ENCODE measurements around the gene PIP4K2B.
A peak's percentile ranks its signal among the peaks of the same experiment; 100 is the strongest.
"Not testable (repeated sequence)": the region's sequence is repeated elsewhere in the genome, so short reads cannot be mapped to it uniquely, and the experiment has no call there.

Gene PIP4K2B

DNA sequence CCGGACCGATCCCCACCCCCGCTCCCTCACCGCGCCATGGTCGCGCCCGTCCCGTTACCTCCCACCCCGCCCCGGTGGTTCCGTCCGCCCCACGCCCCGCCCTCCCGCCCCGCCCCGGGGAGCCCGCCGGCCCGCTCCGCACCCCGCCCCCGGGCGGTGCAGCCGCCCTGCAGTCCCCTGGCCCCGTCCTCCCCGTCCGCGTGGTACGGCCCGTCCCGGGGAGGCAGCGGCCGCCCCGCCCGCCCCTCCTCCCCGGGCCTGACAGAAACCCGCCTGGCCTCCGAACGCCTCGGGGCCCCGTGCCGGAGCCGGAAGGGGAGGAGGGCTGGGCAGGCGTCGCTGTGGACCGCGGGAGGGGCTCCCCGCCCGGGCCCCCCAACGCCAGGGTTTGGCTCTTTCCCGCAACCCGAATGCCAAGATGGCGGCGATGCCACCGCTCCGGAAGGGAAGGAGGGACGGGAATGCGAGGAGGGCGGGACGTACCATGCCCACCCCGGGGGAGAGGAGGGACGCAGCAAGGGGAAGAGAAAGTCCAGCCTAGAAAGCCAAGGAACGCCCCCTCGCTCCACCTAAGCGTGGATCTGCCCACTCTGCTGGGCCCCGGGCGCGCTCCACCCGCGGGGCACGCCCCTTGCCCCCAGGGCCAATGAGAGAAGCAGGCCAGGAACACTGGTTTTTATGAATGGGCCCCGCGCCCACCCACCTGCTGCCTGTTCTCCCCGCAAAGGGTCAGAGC is at the start of gene PIP4K2B:
Gene PIP4K2B, minus strand, starts transcription at position 56 of the 736 bp plus-strand sequence. CDS start 132 bp downstream, outside the sequence.
- DNase-seq: peak; percentile 99

DNA sequence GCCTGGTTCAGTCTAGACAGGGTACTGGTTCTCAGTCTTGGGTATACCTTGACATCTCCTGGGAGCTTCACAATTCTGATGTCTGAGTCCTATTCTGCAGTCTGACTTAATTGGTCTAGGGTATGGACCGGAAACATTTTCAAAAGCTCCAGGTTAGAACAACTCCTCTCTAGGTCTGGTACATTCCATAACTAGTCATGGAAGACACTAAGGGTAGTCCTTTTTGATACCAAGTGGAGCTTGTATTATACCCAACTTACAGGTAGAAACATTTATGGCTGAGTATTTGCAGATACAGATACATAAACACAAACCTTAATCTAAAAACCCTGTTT is 49.2 kb upstream of the PIP4K2B start:
- no peak for DNase-seq

DNA sequence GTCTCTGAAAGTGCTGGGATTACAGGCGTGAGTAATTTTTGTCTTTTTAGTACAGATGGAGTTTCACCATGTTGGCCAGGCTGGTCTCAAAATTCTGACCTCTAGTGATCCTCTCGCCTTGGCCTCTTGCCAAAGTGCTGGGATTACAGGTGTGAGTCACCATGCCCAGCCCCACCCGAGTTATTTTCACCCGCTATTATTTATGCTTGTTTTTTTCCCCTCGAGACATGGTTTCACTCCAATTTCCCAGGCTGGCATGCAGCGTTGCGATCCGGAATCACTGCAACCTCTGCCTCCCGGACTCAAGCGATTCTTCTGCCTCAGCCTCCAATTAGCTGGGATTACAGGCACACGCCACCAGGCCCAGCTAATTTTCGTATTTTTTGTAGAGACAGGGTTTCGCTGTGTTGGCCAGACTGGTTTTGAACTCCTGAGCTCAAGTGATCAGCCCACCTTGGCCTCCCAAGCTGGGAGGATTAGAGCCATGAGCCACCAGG is 45.0 kb upstream of the PIP4K2B start:
- peak; percentile 15 for DNase-seq

DNA sequence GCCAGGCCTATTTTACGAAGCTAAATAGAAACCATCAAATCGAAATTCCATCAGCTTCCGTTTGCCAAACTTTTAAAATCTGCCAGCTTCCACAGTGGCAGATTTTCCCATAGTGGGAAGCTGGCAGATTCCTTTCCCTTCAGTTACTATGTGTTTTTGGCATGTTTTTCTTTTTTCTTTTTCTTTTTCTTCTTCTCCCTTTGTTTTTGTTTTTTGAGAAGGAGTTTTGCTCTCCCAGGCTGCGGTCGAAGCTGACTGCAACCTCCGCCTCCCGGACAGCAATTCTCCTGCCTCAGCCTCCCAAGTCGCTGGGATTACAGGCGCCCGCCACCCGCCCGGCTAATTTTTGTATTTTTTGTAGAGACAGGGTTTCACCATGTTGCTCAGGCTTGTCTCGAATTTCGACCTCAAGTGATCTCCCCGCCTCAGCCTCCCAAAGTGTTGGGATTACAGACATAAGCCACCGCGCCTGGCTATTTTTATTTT is 26.4 kb upstream of the PIP4K2B start:
- DNase-seq: no peak

DNA sequence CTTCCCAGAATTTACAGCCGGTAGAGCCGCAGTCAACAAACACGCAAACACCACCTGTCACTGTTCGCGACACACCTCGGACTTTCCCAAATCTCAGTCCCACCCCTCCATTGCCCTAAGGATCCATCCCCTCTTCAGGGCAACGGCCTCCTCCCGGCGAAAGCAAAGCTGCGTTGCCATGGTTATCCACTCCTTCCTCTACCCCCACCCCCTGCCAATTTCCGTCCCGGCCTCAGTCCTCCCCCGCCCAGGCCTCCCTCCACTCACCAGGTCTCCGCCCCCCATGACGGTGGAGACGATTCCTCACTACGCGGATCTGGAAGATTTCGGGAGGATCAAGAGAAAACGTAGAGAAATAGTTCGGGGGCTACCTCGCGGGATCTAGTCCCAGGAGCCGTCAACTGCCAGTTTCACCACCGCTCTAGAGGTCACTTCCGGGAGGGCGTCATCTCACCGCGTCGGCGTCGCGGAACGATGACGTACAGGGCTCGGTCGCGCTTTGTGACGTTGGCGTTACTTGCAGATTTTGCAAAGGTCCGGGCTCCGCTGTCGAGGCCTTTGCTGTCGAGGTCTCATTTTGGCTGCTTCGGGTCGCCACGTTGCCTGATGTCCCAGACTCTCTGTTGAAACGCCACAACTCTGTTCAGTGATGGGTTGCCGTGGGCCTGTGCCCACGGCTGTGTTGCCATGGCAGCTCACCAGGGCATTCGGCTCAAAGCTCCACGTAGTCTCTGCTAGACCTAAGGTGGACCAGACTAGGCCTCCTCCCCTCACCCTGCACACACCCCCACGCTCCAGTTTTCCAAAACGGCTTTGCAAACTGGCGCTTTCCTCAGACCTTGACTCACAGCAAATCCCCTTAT is 25.8 kb upstream of the PIP4K2B start, which contains the start of gene CWC25:
Gene CWC25, minus strand, starts transcription at position 423 of the 863 bp plus-strand sequence. Its CDS starts 138 bp downstream, at position 285.
- peak; percentile 97 for DNase-seq

DNA sequence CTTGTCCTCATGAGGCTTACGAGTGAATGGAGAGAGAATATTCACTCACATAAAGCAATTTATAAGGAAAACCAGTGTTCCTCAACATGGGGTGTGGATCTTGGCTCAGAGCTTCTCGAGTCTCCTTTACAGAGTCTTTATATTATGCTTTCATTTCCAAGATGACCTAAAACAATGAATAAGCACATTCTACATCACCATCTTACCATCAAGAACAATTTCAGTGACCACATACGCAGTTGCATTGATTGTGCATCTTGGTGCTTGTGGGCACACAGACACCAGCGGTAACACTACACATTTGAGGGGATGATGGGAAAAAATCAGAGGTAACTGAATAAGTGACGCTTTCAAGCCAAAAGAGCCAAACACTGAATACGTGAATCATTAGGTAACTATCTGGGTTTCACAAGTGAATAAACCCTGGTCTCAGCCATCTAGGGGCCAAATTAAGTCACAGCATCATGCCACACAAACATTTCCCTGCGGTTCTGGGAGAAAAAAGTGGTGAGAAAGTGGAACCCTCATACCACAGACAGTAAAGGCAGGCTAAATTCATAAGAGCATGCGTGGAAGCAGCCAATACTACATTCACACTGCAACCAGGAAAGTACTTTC is 16.3 kb upstream of the PIP4K2B start:
- DNase-seq: no peak

DNA sequence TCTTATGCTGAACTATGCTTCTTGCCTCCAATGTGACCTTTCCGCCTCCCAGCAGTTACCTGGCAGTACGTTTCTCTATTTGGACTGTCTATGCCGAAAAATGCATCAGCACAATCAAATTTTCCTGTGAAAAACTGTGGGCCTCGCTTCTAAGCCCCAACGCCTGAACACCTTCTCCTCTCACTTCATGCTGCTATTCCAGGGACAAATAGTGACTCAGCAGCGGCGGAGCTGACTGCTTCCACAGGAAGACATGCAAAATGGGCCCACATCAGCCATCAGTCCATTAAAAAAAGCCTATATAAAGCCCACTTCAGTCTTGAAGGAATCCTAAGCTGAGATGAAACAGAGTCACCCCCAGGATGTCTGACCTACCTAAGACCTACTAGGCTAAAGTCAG is 10.5 kb upstream of the PIP4K2B start:
- DNase-seq: no peak

DNA sequence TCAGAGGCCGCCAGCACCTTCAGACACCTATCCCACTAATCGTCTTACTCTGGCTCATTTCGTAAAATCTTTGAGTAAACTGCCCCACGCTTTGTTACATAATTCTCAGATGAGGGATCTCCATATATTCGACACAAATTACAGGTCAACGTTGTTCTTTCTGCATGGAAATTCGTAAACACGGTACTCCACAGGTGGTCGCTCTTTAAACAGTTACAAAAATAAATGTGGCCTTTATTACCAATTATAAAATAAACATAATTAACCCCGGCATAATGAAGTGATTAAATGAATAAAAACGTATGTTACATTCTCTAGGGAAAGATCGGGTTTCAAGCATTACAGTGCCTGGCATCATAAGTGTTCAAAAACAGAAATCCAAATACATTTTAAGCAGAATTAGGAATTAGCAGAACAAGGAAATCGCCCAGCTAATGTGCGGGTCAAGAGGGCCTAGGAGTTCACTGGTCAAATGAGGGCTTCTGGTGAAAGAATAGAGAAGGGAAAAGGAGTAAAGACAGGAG is 943 bp upstream of the PIP4K2B start:
- no peak for DNase-seq

DNA sequence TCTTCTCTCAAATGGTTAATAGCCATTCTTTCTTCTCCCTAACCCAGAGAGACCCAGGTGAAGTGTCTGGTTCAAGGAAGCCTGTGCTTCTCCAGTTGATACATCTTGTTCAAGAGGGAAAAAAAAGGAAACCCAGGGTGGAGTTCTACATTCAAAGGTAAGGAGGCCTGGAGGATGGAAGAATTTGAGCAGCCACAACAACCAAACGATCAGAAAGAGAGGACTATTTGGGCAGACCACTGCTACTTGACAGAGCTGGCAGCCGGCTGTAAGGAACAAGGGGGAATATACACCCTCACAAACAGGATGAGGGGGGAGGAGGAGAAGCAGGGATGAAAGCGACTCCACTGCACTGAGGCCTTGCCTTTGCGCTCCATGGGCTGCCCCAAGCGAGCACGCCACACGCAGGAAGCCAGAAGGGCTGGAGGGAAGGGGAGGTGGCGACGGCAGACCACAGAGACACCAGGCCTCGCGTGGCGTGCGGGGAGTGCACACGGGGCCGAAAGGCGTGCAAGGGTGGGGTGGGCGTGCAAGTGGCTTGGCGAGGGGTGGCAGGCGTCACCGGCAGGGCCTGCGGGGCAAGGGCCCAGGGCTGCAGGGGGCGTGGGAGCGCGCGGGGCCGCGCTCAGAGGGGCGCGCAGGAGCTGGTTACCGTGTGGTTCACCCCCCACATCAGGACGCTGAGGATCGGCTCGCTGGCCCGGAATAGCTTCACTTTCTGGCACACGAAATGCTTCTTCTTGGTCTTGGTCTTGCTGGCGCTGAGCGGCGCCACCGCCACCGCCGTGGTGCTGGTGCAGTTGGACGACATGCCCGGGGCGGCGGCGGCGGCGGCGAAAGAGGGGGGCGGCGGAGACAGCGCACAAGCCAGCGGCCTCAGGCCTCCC is 499 bp downstream of the PIP4K2B start:
- DNase-seq: peak; percentile 74

DNA sequence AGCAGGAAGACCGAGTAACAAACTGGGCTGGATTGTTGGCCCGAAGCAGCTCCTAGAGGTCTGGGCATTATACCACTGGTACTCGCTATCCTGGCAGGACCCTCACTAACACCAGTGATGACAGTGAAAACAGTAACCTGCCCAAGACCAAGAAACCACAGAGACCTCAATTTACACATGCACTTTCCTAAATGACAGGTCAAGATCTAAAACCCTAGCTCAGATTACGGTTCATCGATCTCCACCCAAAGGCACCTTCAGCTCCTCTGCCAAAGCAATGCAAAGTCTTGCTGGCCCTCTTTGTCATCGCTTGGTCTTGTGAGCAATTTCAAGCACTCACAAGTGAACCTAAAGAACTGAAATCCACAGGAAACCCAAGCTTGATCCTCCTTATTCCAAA is 1.5 kb downstream of the PIP4K2B start:
- DNase-seq: no peak

DNA sequence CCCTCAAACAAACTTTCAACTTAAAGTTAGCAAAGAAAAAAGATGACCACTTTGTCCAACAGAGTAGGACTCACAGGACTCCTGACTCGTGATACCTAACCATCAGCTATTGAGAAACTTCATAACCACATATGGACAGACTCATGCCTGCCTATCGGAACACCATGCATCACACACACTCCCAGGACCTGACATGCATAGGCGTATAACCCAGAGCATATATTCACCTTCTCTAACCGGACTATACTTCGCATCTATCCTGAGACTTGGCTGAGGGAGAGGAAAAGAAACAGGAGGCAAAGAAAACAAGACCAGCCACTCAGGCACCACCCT is 2.2 kb downstream of the PIP4K2B start:
- DNase-seq: no peak

DNA sequence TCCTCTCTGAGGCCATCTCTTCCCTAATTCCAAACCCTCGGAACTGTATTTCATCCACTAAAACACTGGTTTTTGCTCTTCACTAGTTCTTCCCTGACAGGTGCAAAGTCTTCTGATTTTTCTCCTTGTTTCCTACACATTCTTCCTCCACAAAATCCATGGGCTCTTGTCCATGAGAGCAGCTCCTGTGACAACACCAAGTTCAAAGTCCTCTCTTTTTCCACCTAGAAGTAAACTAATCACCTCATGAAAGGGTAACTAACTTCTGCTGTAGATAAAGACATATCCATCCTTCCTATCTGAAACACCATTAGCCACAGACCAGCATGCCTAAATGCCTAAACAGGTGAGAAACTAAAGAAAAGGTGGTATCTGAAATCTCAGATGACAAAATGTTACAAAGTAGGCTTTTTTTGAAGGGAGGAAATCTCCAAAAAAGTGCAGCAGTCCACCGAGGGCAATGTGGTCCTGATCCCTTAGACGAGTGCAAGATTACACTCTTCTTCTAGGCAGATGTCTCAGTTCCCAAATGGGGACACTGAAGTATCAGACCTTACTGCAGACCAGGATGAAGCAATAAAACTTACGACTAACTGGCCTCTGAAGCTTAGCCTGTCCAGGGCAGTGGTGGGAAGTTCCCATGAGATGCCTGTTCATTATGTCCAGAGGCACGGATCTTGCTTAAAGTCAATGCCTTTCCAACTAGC is 2.8 kb downstream of the PIP4K2B start:
- DNase-seq: no peak

DNA sequence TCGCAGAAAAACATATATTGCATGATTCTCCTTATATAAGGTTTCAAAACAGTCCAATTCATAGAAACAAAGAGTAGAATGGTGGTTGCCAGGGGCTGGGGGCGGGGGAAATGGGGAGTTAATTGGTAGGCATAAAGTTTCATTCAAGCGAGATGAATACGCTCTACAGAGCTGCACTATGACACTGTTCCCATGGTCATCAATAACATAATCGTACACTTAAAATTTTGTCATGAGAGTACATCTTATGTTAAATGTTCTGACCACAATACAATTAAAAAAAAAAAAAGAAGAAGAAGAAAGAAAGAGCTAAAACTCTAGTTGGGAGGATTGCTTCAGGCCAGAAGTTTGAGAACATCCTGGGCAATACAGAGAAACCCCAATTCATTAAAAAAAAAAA is 5.1 kb downstream of the PIP4K2B start:
- DNase-seq: no peak

DNA sequence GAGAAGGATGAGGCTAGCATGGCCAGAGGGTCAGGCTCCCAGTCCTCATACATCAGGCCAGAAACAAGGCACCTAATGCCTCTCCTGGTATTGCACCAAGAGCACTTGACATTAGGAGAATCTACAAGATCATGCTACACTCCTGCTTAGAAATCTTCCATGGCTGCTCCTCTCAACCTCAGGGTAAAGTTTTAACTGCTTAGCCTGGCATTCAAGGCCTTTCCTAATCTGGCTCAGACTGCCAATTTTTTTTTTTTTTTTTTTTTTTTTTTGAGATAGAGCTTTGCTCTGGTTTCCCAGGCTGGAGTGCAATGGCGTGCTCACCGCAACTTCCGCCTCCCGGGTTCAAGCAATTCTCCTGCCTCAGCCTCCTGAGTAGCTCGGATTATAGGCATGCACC is 8.2 kb downstream of the PIP4K2B start:
- DNase-seq: no peak

DNA sequence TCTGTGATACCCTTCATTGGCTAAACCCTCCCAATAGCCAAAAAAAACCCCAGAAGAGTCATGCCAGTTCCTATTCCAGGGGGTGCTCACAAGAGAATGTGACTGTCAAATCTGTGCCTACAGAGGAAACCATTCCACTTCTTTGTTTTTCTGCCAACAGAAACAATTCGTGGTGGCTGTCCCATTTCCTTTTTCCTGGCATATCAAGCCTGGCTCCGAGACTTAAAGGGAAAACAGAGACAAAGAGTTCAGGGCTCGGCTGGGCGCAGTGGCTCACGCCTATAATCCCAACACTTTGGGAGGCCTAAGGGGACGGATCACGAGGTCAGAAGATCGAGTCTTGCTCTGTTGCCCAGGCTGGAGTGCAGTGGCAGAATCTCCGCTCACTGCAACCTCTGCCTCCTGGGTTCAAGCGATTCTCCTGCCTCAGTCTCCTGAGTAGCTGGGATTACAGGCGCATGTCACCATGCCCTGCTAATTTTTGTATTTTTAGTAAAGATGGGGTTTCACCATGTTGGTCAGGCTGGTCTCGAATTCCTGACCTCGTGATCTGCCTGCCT is 9.1 kb downstream of the PIP4K2B start:
- DNase-seq: not testable (repeated sequence)

DNA sequence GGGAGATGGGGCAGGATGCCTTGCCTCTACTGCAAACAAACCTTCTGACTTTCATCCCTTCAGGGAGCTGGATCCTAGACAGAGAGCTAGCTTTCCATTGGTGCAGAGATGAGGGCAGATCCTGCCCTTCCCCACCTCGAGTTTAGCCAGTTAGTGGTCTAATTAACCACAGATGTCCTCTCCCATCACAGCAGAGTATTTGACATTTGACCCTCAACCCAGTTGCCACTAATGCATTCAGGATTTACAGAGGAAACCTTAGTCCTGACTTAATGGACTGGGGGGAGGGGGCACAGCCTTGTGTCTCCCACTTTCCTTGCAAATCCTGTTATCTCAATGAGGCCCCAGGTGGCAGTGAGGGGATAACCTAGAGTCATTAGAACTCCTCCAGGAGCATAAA is 10.2 kb downstream of the PIP4K2B start:
- DNase-seq: no peak

DNA sequence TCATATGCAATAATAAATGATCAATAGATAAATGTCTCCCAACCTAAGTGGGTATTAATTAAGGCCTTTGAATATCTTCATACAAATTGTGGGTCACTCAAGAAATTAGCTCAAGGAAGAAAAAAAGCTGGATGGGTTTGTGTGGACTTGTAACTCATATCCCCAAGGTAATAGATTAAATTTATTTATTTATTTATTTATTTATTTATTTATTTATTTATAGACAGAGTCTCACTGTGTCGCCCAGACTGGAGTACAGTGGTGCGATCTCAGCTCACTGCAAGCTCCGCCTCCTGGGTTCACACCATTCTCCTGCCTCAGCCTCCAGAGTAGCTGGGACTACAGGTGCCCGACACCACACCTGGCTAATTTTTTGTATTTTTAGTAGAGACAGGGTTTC is 11.4 kb downstream of the PIP4K2B start:
- not testable (repeated sequence) for DNase-seq

DNA sequence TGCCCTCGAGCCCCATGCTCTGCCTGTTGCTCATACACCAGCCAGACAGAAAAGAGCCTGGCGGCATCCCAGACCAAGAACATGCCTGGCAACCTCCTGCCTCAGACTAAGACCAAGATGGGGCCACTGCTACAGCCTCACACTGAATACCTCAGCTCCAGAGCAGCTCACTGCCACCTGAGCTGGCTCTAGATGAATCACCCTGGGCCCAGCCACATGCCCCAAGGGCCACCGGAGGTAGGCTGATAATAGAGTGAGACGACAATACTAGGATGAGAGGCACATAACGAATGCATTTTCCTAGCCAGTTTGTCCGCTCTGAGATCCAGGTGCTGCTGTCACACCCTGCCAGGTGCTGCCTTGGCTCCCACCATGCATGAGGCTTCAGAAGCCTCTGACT is 13.0 kb downstream of the PIP4K2B start:
- DNase-seq: no peak

DNA sequence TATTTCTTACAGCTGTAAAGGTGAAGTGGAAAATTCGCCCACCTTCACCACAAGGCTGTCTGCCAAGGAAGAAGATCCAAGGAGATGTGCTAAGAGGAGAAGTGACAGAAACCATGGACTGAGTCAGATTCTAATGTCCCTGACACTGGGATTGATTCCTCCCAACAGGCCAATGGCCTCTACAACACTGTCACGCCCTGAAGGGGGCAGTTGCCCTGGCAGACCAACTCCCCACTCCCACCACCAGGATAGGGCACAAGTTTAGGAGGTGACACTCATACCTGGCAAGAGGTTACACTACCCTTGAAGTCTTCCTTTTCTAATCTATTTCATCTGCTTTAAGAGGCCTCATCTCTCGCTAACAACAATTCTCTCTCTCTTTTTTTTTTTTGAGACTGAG is 16.1 kb downstream of the PIP4K2B start:
- no peak for DNase-seq

DNA sequence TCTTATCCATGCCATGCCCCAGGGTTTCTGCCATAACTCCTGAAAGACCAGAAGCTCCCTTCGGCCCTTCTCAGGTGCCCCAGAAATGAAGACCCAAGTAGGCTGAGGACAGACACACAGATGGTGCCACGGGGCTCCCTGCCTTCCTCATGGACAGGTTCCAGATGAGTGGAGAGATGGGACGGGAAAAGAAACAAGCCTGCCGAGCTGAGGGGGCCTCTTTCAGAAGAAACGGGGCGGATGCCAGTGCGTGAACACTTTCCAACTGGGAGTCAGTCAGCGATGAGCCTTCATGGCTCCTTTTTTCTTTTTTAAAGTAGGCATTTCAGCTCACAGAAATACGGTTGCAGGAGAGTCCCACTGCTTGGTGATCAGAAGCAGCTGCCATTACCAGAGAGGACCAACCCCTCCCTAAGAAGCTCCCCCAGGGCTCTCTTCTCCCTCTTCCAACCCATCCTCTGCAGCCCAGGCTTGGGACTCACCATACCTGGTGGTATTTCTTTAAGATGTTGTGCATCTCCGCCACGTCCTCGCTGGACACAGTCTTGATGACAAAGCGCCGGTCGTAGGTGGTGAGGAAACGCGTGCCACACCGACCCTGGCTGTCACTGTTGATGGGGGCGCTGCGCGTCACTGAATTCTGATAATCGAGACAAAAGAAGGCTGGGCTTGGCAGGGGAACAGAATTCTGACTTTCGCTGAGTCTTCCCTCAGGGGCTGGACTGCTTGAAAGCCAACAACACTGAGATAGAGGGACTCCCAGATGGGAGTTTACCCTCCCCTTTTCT is 19.2 kb downstream of the PIP4K2B start:
- no peak for DNase-seq
